ENCODE measurements around the gene CACNA2D3.

DNA sequence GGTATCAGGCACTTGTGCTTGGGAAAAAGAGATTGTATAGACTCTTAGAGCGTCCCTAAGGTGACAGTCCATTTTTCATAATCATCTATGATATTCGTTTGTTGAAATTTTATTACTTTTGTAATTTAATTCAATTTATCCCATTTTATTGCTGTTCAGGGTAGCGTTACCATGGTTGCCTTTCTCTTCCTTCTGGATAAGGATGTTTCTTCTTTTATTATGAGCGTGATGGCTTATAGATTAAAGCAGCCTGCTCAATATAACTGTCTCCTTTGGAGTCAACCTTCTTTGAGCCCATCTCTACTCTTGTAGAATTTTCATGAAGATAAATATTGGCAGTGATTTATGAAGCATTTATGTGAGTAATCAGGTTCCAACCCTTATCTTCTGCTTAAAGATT is 623.5 kb downstream of the CACNA2D3 start:
- TF ChIP-seq CTCF (IDR thresholded peaks at IDR 0.05) (no peak), POLR2A (IDR thresholded peaks at IDR 0.05) (no peak)

Data from lower leg skin (tissue), 3 donors.